OCI-LY3 (cell line): ENCODE data around the gene ZBTB24.

Experiments used
- CTCF ChIP-seq: fragments of 200-600, 300-600 bp; sonication (generic); IDR thresholded peaks from 2 replicates; pipeline ENCODE4 v1.5.1; 2014; ENCODE audit warnings: antibody characterized with exemption, low read length, low read depth
- EZH2phosphoT487 ChIP-seq: fragments of 200-600 bp; shearing (Covaris generic); IDR thresholded peaks from 2 replicates; pipeline ENCODE4 v1.6.1; 2018; ENCODE audit warnings: antibody characterized with exemption, mixed run types, low read depth

- no peak for TF ChIP-seq EZH2phosphoT487
- TF ChIP-seq CTCF, result no peak
Measured at GRCh38 chr6:109456111-109456583, 26.9 kb downstream of the ZBTB24 start.
